H9 (cell line): ENCODE data around the gene RBMS2. TPM values are rescaled to one million over a fixed set of nuclear protein-coding genes. Genes with fewer than 3 reads are reported as not detected.

ENCODE experiments used
- DNase-seq: peaks from one replicate; pipeline ENCODE4 v3.0.0-alpha.2; 2017
- H2AFZ ChIP-seq: one replicate; pipeline ENCODE4 v1.6.1; 2013; ENCODE audit warnings: mild to moderate bottlenecking, low read length, control low read depth, moderate library complexity
- H2AK5ac ChIP-seq: 2 replicates; pipeline ENCODE4 v1.6.1; 2013; ENCODE audit warnings: low read length, control low read depth, mixed read lengths; ENCODE audit not compliant: insufficient read length
- H2BK120ac ChIP-seq: one replicate; pipeline ENCODE4 v1.6.1; 2013; ENCODE audit warnings: low read depth, mild to moderate bottlenecking, low read length, control low read depth, inconsistent platforms; ENCODE audit not compliant: poor library complexity, severe bottlenecking
- H2BK12ac ChIP-seq: 2 replicates; pipeline ENCODE4 v1.6.1; 2013; ENCODE audit warnings: low read length, control low read depth, mixed read lengths, low read depth; ENCODE audit not compliant: insufficient read length
- H2BK15ac ChIP-seq: 2 replicates; pipeline ENCODE4 v1.6.1; 2013; ENCODE audit warnings: low read depth, low read length, control low read depth
- H2BK20ac ChIP-seq: one replicate; pipeline ENCODE4 v1.6.1; 2013; ENCODE audit warnings: low read depth, mild to moderate bottlenecking, low read length, control low read depth, inconsistent platforms; ENCODE audit not compliant: poor library complexity, severe bottlenecking
- H2BK5ac ChIP-seq: 2 replicates; pipeline ENCODE4 v1.6.1; 2013; ENCODE audit warnings: low read length, control low read depth, mixed read lengths; ENCODE audit not compliant: insufficient read length
- H3K14ac ChIP-seq: 2 replicates; pipeline ENCODE4 v1.6.1; 2013; ENCODE audit warnings: low read length, control low read depth; ENCODE audit not compliant: insufficient read depth
- H3K18ac ChIP-seq: 2 replicates; pipeline ENCODE4 v1.6.1; 2013; ENCODE audit warnings: low read depth, mild to moderate bottlenecking, mixed read lengths, low read length, control low read depth; ENCODE audit not compliant: insufficient read length
- H3K23ac ChIP-seq: 2 replicates; pipeline ENCODE4 v1.6.1; 2013; ENCODE audit warnings: low read length, control low read depth, mixed read lengths, low read depth; ENCODE audit not compliant: insufficient read length
- H3K23me2 ChIP-seq: 2 replicates; pipeline ENCODE4 v1.6.1; 2013; ENCODE audit warnings: low read depth, mild to moderate bottlenecking, mixed read lengths, low read length, control low read depth; ENCODE audit not compliant: insufficient read length, poor library complexity, severe bottlenecking
- H3K27ac ChIP-seq: 2 replicates; pipeline ENCODE4 v1.5.1; 2013; ENCODE audit warnings: low read length, control low read depth, mixed read lengths, low read depth; ENCODE audit not compliant: insufficient read length
- H3K27me3 ChIP-seq: 2 replicates; pipeline ENCODE4 v1.6.1; 2013; ENCODE audit warnings: low read length, control low read depth, inconsistent platforms; ENCODE audit not compliant: insufficient read depth
- H3K4ac ChIP-seq: 2 replicates; pipeline ENCODE4 v1.6.1; 2013; ENCODE audit warnings: low read depth, mild to moderate bottlenecking, control low read depth, inconsistent platforms, low read length, moderate library complexity
- H3K4me1 ChIP-seq: 2 replicates; pipeline ENCODE4 v1.6.1; 2013; ENCODE audit warnings: low read length, control low read depth, inconsistent platforms; ENCODE audit not compliant: insufficient read depth
- H3K4me2 ChIP-seq: 2 replicates; pipeline ENCODE4 v1.6.1; 2013; ENCODE audit warnings: low read length, control low read depth, mixed read lengths; ENCODE audit not compliant: insufficient read length, insufficient read depth
- H3K56ac ChIP-seq: 2 replicates; pipeline ENCODE4 v1.6.1; 2013; ENCODE audit warnings: low read depth, mild to moderate bottlenecking, mixed read lengths, low read length, control low read depth; ENCODE audit not compliant: insufficient read length
- H3K79me1 ChIP-seq: 2 replicates; pipeline ENCODE4 v1.6.1; 2013; ENCODE audit warnings: low read depth, mild to moderate bottlenecking, moderate library complexity, low read length, control low read depth, inconsistent platforms; ENCODE audit not compliant: insufficient read depth, poor library complexity, severe bottlenecking
- H3K79me2 ChIP-seq: 2 replicates; pipeline ENCODE4 v1.6.1; 2013; ENCODE audit warnings: low read length, control low read depth, inconsistent platforms; ENCODE audit not compliant: insufficient read depth
- H3K9ac ChIP-seq: 2 replicates; pipeline ENCODE4 v1.6.1; 2013; ENCODE audit warnings: low read length, control low read depth, mixed read lengths; ENCODE audit not compliant: insufficient read length; ENCODE audit errors: extremely low read depth
- H3K9me3 ChIP-seq: one replicate; pipeline ENCODE4 v1.6.1; 2013; ENCODE audit warnings: low read depth, low read length, inconsistent platforms; ENCODE audit not compliant: control insufficient read depth
- H3T11ph ChIP-seq: one replicate; pipeline ENCODE4 v1.6.1; 2013; ENCODE audit warnings: mild to moderate bottlenecking, low read length, control low read depth, inconsistent platforms
- H4K20me1 ChIP-seq: one replicate; pipeline ENCODE4 v1.6.1; 2013; ENCODE audit not compliant: control insufficient read depth, insufficient read length, insufficient read depth
- H4K5ac ChIP-seq: 2 replicates; pipeline ENCODE4 v1.6.1; 2013; ENCODE audit warnings: low read depth, mild to moderate bottlenecking, mixed read lengths, low read length, control low read depth; ENCODE audit not compliant: insufficient read length
- H4K8ac ChIP-seq: replicated peaks from 2 replicates; pipeline ENCODE4 v1.6.1; 2013; ENCODE audit warnings: low read length, control low read depth, mixed read lengths, low read depth; ENCODE audit not compliant: insufficient read length
- H4K91ac ChIP-seq: 2 replicates; pipeline ENCODE4 v1.6.1; 2013; ENCODE audit warnings: low read depth, mild to moderate bottlenecking, moderate library complexity, mixed read lengths, low read length, control low read depth; ENCODE audit not compliant: insufficient read length
- H3K27ac Mint-ChIP-seq, 3 experiments: 2 replicates in 2 of 3; 3 replicates in 1 of 3; pipeline ENCODE4 v1.8.0; 2020 to 2021; ENCODE audit warnings: mixed read lengths in 3 of 3, mild to moderate bottlenecking in 1 of 3, moderate library complexity in 1 of 3
- H3K27me3 Mint-ChIP-seq: 2 replicates; pipeline ENCODE4 v1.8.0; 2021; ENCODE audit warnings: low read depth, mild to moderate bottlenecking, moderate library complexity, mixed read lengths
- H3K36me3 Mint-ChIP-seq, 3 experiments: 2 replicates in 2 of 3; 3 replicates in 1 of 3; pipeline ENCODE4 v1.8.0; 2020 to 2021; ENCODE audit warnings: low read depth in 3 of 3, mixed read lengths in 3 of 3; ENCODE audit not compliant: insufficient read depth in 1 of 3
- H3K4me1 Mint-ChIP-seq, 2 experiments: 2 replicates each; pipeline ENCODE4 v1.8.0; 2020; ENCODE audit warnings: mixed read lengths in 2 of 2
- H3K4me3 Mint-ChIP-seq, 2 experiments: 2 replicates in 1 of 2; 3 replicates in 1 of 2; pipeline ENCODE4 v1.8.0; 2020 to 2021; ENCODE audit warnings: mild to moderate bottlenecking in 2 of 2, mixed read lengths in 2 of 2, moderate library complexity in 1 of 2
- H3K9me3 Mint-ChIP-seq, 2 experiments: 2 replicates in 1 of 2; 3 replicates in 1 of 2; pipeline ENCODE4 v1.8.0; 2020; ENCODE audit warnings: mild to moderate bottlenecking in 2 of 2, mixed read lengths in 2 of 2, moderate library complexity in 1 of 2
- WGBS: extraction: QIAGEN DNeasy Blood & Tissue Kit; methylation state at CpG from one replicate; pipeline ENCODE4 v1.1.7; 2013; ENCODE audit warnings: missing lambda C conversion rate, low lambda C conversion rate, mixed read lengths; ENCODE audit not compliant: insufficient read length; ENCODE audit errors: extremely low coverage; 5-methylcytosine and 5-hydroxymethylcytosine counted together
- total RNA-seq: library from RNA; stranded (reverse); gene quantifications from 2 replicates; pipeline ENCODE4 v1.2.1, GENCODE V29; 2021
- TF ChIP-seq, protein P1 (sequence below): fragments of 200-600 bp; sonication (generic); conservative IDR thresholded peaks from 3 replicates; pipeline ENCODE4 v1.8.0; 2021; ENCODE audit warnings: antibody characterized with exemption, mild to moderate bottlenecking

RBMS2 gene
- total RNA-seq, 1 experiment from 2014 or later = 9.5 TPM

DNA sequence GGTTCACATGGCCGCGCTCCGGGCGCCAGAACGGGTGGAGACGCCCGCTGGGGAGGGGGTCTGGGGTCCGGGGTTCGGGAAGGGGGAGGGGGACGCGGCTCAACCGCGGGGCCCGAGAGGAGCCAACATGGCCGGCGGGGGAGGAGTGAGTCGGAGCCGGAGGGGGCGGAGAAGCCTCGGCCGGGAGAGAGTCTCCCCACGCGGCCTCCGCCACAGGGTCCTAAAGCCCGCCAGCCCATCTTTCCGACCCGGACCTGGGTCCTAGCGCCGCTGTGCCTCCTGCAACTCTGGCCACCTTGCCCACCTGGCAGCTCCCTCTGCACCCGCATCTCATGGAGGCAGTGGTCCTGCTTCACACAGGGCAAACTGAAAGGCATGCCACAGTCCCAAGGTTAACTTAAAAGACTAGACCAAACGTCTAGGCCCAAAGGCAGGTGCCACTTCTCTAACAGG lies 108.6 kb downstream of the RBMS2 start, which contains the start of gene BAZ2A:
BAZ2A (minus strand) TSS at position 147 of the 453 bp plus-strand sequence. CDS start 12,796 bp downstream, outside the sequence.
- Histone ChIP-seq H4K8ac (no peak within 1 kb of the TSS), H2BK12ac (no peak within 1 kb of the TSS), H3K79me2 (peaks cover 23% of the 10 kb centered on the region; the same call in 1 of the 2 replicates), H2AFZ (no peak within 1 kb of the TSS), H3K4me1 (peaks cover 14% of the 10 kb centered on the region; the same call in 1 of the 2 replicates), H2BK20ac (no peak within 1 kb of the TSS), H3K18ac (peak within 1 kb of the TSS; percentile 42), H3K23ac (no peak within 1 kb of the TSS), H3K9ac (peak within 1 kb of the TSS; percentile 77), H3K23me2 (peaks cover 20% of the 10 kb centered on the region), H3K14ac (peak within 1 kb of the TSS; percentile 75; the same call in 1 of the 2 replicates), H3K27me3 (no peaks in the 10 kb centered on the region), H2BK15ac (no peak within 1 kb of the TSS; the same call in 1 of the 2 replicates), H2BK5ac (no peak within 1 kb of the TSS), H2BK120ac (no peak within 1 kb of the TSS), H4K20me1 (no peaks in the 10 kb centered on the region), H4K5ac (no peak within 1 kb of the TSS), H3T11ph (no peak within 1 kb of the TSS), H3K9me3 (no peaks in the 10 kb centered on the region), H4K91ac (no peak within 1 kb of the TSS), H3K27ac (no peak within 1 kb of the TSS), H3K4ac (no peak within 1 kb of the TSS), H3K4me2 (peak within 1 kb of the TSS; percentile 98), H3K56ac (no peak within 1 kb of the TSS), H2AK5ac (no peak within 1 kb of the TSS), H3K79me1 (peaks cover 2% of the 10 kb centered on the region)
- Mint-ChIP-seq H3K27ac (peak within 1 kb of the TSS; percentile 4 to 38 (median 37); a peak in 6 of 7 replicates), H3K36me3 (peaks cover 2 to 16% (median 13%) of the 10 kb centered on the region in 3 experiments; a peak in 5 of 7 replicates), H3K27me3 (no peaks in the 10 kb centered on the region), H3K4me3 (peak within 1 kb of the TSS; percentile 97 to 98), H3K4me1 (peaks cover 48 to 54% of the 10 kb centered on the region in 2 experiments), H3K9me3 (peaks cover 0 to 6% of the 10 kb centered on the region in 2 experiments; a peak in 2 of 5 replicates)
- no CpG with 5 or more reads among the region's 31 CpGs for WGBS
- TF ChIP-seq, protein P1, sequence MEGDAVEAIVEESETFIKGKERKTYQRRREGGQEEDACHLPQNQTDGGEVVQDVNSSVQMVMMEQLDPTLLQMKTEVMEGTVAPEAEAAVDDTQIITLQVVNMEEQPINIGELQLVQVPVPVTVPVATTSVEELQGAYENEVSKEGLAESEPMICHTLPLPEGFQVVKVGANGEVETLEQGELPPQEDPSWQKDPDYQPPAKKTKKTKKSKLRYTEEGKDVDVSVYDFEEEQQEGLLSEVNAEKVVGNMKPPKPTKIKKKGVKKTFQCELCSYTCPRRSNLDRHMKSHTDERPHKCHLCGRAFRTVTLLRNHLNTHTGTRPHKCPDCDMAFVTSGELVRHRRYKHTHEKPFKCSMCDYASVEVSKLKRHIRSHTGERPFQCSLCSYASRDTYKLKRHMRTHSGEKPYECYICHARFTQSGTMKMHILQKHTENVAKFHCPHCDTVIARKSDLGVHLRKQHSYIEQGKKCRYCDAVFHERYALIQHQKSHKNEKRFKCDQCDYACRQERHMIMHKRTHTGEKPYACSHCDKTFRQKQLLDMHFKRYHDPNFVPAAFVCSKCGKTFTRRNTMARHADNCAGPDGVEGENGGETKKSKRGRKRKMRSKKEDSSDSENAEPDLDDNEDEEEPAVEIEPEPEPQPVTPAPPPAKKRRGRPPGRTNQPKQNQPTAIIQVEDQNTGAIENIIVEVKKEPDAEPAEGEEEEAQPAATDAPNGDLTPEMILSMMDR = no peak
- peak; percentile 96 for DNase-seq
